B cell (primary cell): Measurements from ENCODE around the gene DSG4. TPM values are rescaled to one million over a fixed set of nuclear protein-coding genes. Genes with fewer than 3 reads are reported as not detected.

Experiments used
- ATAC-seq: fragments of 200-7000 bp; cut with Tn5 transposase; one replicate; pipeline ENCODE4 v1.10.0; 2021; ENCODE audit warnings: low read depth, mild to moderate bottlenecking, moderate number of reproducible peaks, moderate library complexity
- CTCF ChIA-PET: fragments of 350-600 bp; sonication (Branson Sonifier 250); formaldehyde crosslinking; loops from one replicate; lab custom pipeline; 2021; ENCODE audit warnings: antibody characterized with exemption, inconsistent platforms; lab: Charles Lee
- POLR2A ChIA-PET: fragments of 350-600 bp; sonication (Branson Sonifier 250); formaldehyde crosslinking; loops from one replicate; lab custom pipeline; 2021; ENCODE audit warnings: antibody characterized with exemption; lab: Charles Lee
- DNase-seq: peaks from one replicate; pipeline ENCODE4 v3.0.0; 2013
- H2AFZ ChIP-seq: 2 replicates; pipeline ENCODE4 v1.6.1; 2012; ENCODE audit warnings: mild to moderate bottlenecking, low read depth, low read length; ENCODE audit not compliant: insufficient read depth, poor library complexity, severe bottlenecking
- H3K27ac ChIP-seq, 2 donors: 1 replicate in 1 of 2; 2 replicates in 1 of 2; pipeline ENCODE4 v1.5.1; 2012 to 2013; ENCODE audit warnings: low read length in 2 of 2, mild to moderate bottlenecking in 2 of 2, moderate library complexity in 1 of 2
- H3K27me3 ChIP-seq, 4 experiments: fragments of 200-600 bp in 1 of 4; sonication (generic) in 1 of 4; replicated peaks in 1 of 4; 1 replicate in 2 of 4; 2 replicates in 2 of 4; pipeline versions ENCODE4 v1.6.1 to v1.7.0; 2013 to 2016; ENCODE audit warnings: low read length in 3 of 4, mild to moderate bottlenecking in 2 of 4, mixed read lengths in 1 of 4, moderate library complexity in 1 of 4; ENCODE audit not compliant: insufficient read depth in 4 of 4, control insufficient read depth in 3 of 4; ENCODE audit errors: control extremely low read depth in 1 of 4
- H3K36me3 ChIP-seq, 2 experiments: replicated peaks in 1 of 2; 1 replicate in 1 of 2; 2 replicates in 1 of 2; pipeline versions ENCODE4 v1.6.1 to v1.7.1; 2013; ENCODE audit warnings: low read length in 1 of 2; ENCODE audit not compliant: insufficient read depth in 2 of 2, control insufficient read depth in 1 of 2; ENCODE audit errors: control extremely low read depth in 1 of 2, extremely low read depth in 1 of 2
- H3K4me1 ChIP-seq, 2 donors: fragments of 200-600 bp in 1 of 2; sonication (generic) in 1 of 2; 1 replicate in 1 of 2; 2 replicates in 1 of 2; pipeline versions ENCODE4 v1.5.1 to v1.6.1; 2013 to 2017; ENCODE audit warnings: low read length in 2 of 2; ENCODE audit not compliant: control insufficient read depth in 2 of 2, insufficient read depth in 2 of 2
- H3K4me2 ChIP-seq: replicated peaks from 2 replicates; pipeline ENCODE3; 2012; ENCODE audit warnings: mild to moderate bottlenecking, low read depth, low read length; ENCODE audit not compliant: poor library complexity, severe bottlenecking
- H3K4me3 ChIP-seq, 5 experiments: fragments of 200-600 bp in 1 of 5; sonication (generic) in 1 of 5; 1 replicate in 3 of 5; 2 replicates in 2 of 5; pipeline versions ENCODE4 v1.5.1 to v1.7.0; 2011 to 2016; ENCODE audit warnings: low read length in 4 of 5, mild to moderate bottlenecking in 4 of 5, low read depth in 2 of 5, control low read depth in 1 of 5, moderate library complexity in 1 of 5; ENCODE audit not compliant: insufficient read depth in 1 of 5; ENCODE audit errors: control extremely low read depth in 1 of 5, extremely low read depth in 1 of 5
- H3K79me2 ChIP-seq: fragments of 200-600 bp; sonication (generic); one replicate; pipeline ENCODE4 v1.6.0; 2016; ENCODE audit warnings: low read length; ENCODE audit not compliant: control insufficient read depth, insufficient read depth
- H3K9ac ChIP-seq: fragments of 200-600 bp; sonication (generic); 2 replicates; pipeline ENCODE4 v1.6.1; 2017; ENCODE audit warnings: mild to moderate bottlenecking, low read length, moderate library complexity
- H3K9me3 ChIP-seq, 3 donors: one replicate each; pipeline versions ENCODE4 v1.6.1 to v1.7.1; 2013; ENCODE audit warnings: low read length in 2 of 3; ENCODE audit not compliant: control insufficient read depth in 2 of 3, insufficient read depth in 1 of 3; ENCODE audit errors: control extremely low read depth in 1 of 3
- H4K20me1 ChIP-seq: 2 replicates; pipeline ENCODE4 v1.6.0; 2012; ENCODE audit warnings: mild to moderate bottlenecking, low read length; ENCODE audit not compliant: insufficient read depth, control insufficient read depth, poor library complexity, severe bottlenecking
- H3K27ac Mint-ChIP-seq: one replicate; pipeline ENCODE4 v1.8.0; 2021; ENCODE audit warnings: mixed read lengths
- H3K27me3 Mint-ChIP-seq: one replicate; pipeline ENCODE4 v1.8.0; 2021; ENCODE audit warnings: mixed read lengths
- H3K4me1 Mint-ChIP-seq: one replicate; pipeline ENCODE4 v1.8.0; 2021; ENCODE audit warnings: mixed read lengths
- H3K4me3 Mint-ChIP-seq: one replicate; pipeline ENCODE4 v1.8.0; 2021; ENCODE audit warnings: mixed read lengths
- H3K9me3 Mint-ChIP-seq: one replicate; pipeline ENCODE4 v1.8.0; 2022; ENCODE audit warnings: mixed read lengths; ENCODE audit not compliant: insufficient read depth
- EZH2 ChIP-seq: IDR thresholded peaks from 2 replicates; pipeline ENCODE4 v1.6.1; 2012; ENCODE audit warnings: borderline replicate concordance, low read depth, mild to moderate bottlenecking, moderate library complexity, low read length; ENCODE audit not compliant: insufficient read depth, poor library complexity, severe bottlenecking
- WGBS: methylation state at CpG from one replicate; pipeline ENCODE4 v1.1.5; 2013; ENCODE audit warnings: missing lambda C conversion rate; ENCODE audit not compliant: insufficient coverage; 5-methylcytosine and 5-hydroxymethylcytosine counted together
- intact Hi-C: fragments of 100-400 bp; cut with micrococcal nuclease; formaldehyde crosslinking; loops from one replicate; pipeline ENCODE4 v1.10.0; 2022
- polyA plus RNA-seq: library from polyadenylated mRNA; depleted of rRNA; stranded (reverse); fragments of >200 nt; gene quantifications from 2 replicates; pipeline ENCODE4 v1.2.3, GENCODE V29; 2012
- total RNA-seq, 2 donors: library from RNA; stranded (reverse); fragments of 120-200 nt in 1 of 2; gene quantifications; 1 replicate in 1 of 2; 2 replicates in 1 of 2; pipeline versions ENCODE4 v1.2.3 to v1.2.4, GENCODE V29; 2013 to 2022
- TF ChIP-seq, protein P1 (sequence below): fragments of 200-600 bp; IDR thresholded peaks from one replicate; pipeline ENCODE4 v1.8.0; 2022; ENCODE audit warnings: antibody characterized with exemption, mild to moderate bottlenecking

The DSG4 gene
- total and polyA plus RNA-seq, 2 donors (not counting 1 experiment from before 2014, with no cell fraction given), result not detected

GRCh38 chr18:31407649-31408048 lies 31.1 kb downstream of the DSG4 start:
- POLR2A ChIA-PET, result no interaction called here
- no peak for ATAC-seq
- Histone ChIP-seq H3K9me3 (peaks cover 0 to 7% (median 0%) of the 10 kb centered on the region in 3 donors), H3K4me1 (no peaks in the 10 kb centered on the region), H3K4me3 (no peak overlapping the region), H3K79me2 (no peaks in the 10 kb centered on the region), H4K20me1 (no peaks in the 10 kb centered on the region), H3K36me3 (no peaks in the 10 kb centered on the region), H2AFZ (no peak overlapping the region), H3K9ac (no peak overlapping the region), H3K27me3 (no peaks in the 10 kb centered on the region), H3K27ac (no peak overlapping the region), H3K4me2 (no peak overlapping the region)
- CTCF ChIA-PET, result no interaction called here
- no peak overlapping the region for H3K27ac Mint-ChIP-seq
- TF ChIP-seq, protein P1, sequence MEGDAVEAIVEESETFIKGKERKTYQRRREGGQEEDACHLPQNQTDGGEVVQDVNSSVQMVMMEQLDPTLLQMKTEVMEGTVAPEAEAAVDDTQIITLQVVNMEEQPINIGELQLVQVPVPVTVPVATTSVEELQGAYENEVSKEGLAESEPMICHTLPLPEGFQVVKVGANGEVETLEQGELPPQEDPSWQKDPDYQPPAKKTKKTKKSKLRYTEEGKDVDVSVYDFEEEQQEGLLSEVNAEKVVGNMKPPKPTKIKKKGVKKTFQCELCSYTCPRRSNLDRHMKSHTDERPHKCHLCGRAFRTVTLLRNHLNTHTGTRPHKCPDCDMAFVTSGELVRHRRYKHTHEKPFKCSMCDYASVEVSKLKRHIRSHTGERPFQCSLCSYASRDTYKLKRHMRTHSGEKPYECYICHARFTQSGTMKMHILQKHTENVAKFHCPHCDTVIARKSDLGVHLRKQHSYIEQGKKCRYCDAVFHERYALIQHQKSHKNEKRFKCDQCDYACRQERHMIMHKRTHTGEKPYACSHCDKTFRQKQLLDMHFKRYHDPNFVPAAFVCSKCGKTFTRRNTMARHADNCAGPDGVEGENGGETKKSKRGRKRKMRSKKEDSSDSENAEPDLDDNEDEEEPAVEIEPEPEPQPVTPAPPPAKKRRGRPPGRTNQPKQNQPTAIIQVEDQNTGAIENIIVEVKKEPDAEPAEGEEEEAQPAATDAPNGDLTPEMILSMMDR, result no peak
- no peak for TF ChIP-seq EZH2
- H3K4me1 Mint-ChIP-seq, result no peaks in the 10 kb centered on the region
- H3K4me3 Mint-ChIP-seq, result no peak overlapping the region
- 100% methylated on average over 1 of the region's 3 CpGs for WGBS
- H3K9me3 Mint-ChIP-seq, result no peaks in the 10 kb centered on the region
- DNase-seq, result no peak
- intact Hi-C loops, result no loop called here
- H3K27me3 Mint-ChIP-seq, result no peaks in the 10 kb centered on the region

DNA sequence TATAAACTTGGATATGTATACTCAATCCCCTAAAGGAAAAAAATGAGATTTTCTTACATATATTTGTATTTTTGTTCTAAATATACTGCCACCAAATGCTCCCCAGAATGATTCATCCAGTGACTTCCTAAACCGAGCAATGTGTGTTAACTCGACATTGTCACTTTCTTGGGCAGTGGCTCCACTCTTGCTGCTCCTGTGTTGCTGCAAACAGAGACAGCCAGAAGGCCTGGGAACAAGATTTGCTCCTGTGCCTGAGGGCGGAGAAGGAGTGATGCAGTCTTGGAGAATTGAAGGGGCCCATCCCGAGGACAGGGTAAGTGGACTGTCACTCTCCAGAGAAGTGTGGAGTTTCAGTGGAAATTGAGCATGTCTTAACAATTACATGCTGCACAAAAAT lies 32.7 kb downstream of the DSG4 start:
- ATAC-seq, result no peak
- H3K27me3 ChIP-seq, result no peaks in the 10 kb centered on the region
- H3K9ac ChIP-seq, result no peak overlapping the region

More for the DNA sequence above, 32.7 kb downstream of the DSG4 start:
- peaks cover 0 to 7% (median 0%) of the 10 kb centered on the region in 3 donors for H3K9me3 ChIP-seq
- H3K4me3 ChIP-seq, result no peak overlapping the region
- H4K20me1 ChIP-seq, result no peaks in the 10 kb centered on the region
- Mint-ChIP-seq H3K4me1 (no peaks in the 10 kb centered on the region), H3K4me3 (no peak overlapping the region), H3K27ac (no peak overlapping the region), H3K9me3 (no peaks in the 10 kb centered on the region), H3K27me3 (no peaks in the 10 kb centered on the region)
- CTCF ChIA-PET, result no interaction called here
- intact Hi-C loops, result no loop called here
- H3K4me1 ChIP-seq, result no peaks in the 10 kb centered on the region
- no peaks in the 10 kb centered on the region for H3K36me3 ChIP-seq
- 87% methylated on average over 3 of the region's 4 CpGs for WGBS
- DNase-seq, result no peak
- no peaks in the 10 kb centered on the region for H3K79me2 ChIP-seq
- no peak overlapping the region for H3K27ac ChIP-seq
- TF ChIP-seq, protein P1, result no peak
- no peak for TF ChIP-seq EZH2
- POLR2A ChIA-PET, result no interaction called here
- no peak overlapping the region for H2AFZ ChIP-seq
- no peak overlapping the region for H3K4me2 ChIP-seq
